HG03064 (cell line): Measurements from ENCODE around the gene TCHHL1.
"Not testable (repeated sequence)": the region's sequence is repeated elsewhere in the genome, so short reads cannot be mapped to it uniquely, and the experiment has no call there.

Source experiments
- ATAC-seq: cut with Tn5 transposase; IDR thresholded peaks from one replicate; pipeline ENCODE4 v1.9.1; 2021; ENCODE audit warnings: low read depth; ENCODE audit not compliant: unreplicated experiment

The TCHHL1 gene

GRCh38 chr1:152096931-152097330, 8.1 kb upstream of the TCHHL1 start:
- no peak for ATAC-seq

- no peak for ATAC-seq
These were observed 2.1 kb downstream of the TCHHL1 start for GRCh38 chr1:152086760-152087159.

GRCh38 chr1:152084853-152085252, 4.0 kb downstream of the TCHHL1 start:
- no peak for ATAC-seq

GRCh38 chr1:152081026-152081425, 7.8 kb downstream of the TCHHL1 start:
- ATAC-seq = not testable (repeated sequence)

GRCh38 chr1:152080494-152080893, 8.4 kb downstream of the TCHHL1 start:
- not testable (repeated sequence) for ATAC-seq

GRCh38 chr1:152078831-152079441, 9.9 kb downstream of the TCHHL1 start:
- no peak for ATAC-seq

GRCh38 chr1:152072311-152072710, 16.6 kb downstream of the TCHHL1 start:
- no peak for ATAC-seq

GRCh38 chr1:152071123-152071522, 17.7 kb downstream of the TCHHL1 start:
- ATAC-seq = no peak

- ATAC-seq = no peak
These were observed 20.9 kb downstream of the TCHHL1 start for GRCh38 chr1:152067929-152068328.

GRCh38 chr1:152067150-152067549, 21.7 kb downstream of the TCHHL1 start:
- ATAC-seq = no peak

GRCh38 chr1:152061952-152062351, 26.9 kb downstream of the TCHHL1 start:
- no peak for ATAC-seq

- ATAC-seq = no peak
These were observed 35.5 kb downstream of the TCHHL1 start for GRCh38 chr1:152053375-152053774.

GRCh38 chr1:152052606-152053005, 36.3 kb downstream of the TCHHL1 start:
- no peak for ATAC-seq

- no peak for ATAC-seq
These were observed 37.8 kb downstream of the TCHHL1 start for GRCh38 chr1:152050886-152051675.

GRCh38 chr1:152049291-152050083, 39.4 kb downstream of the TCHHL1 start:
- no peak for ATAC-seq

GRCh38 chr1:152048416-152049009, 40.4 kb downstream of the TCHHL1 start:
- ATAC-seq = peak; percentile 10

GRCh38 chr1:152047730-152048415, 41.0 kb downstream of the TCHHL1 start:
- ATAC-seq = peak; percentile 90

- no peak for ATAC-seq
These were observed 41.5 kb downstream of the TCHHL1 start for GRCh38 chr1:152047413-152047729.

GRCh38 chr1:152044386-152044785, 44.5 kb downstream of the TCHHL1 start:
- ATAC-seq = no peak

- ATAC-seq = no peak
These were observed 45.0 kb downstream of the TCHHL1 start for GRCh38 chr1:152043870-152044269.

GRCh38 chr1:152042030-152042429, 46.8 kb downstream of the TCHHL1 start:
- ATAC-seq = no peak
